HG03571 (cell line): ENCODE results near the gene CAMTA1.

Experiments
- ATAC-seq: cut with Tn5 transposase; IDR thresholded peaks from one replicate; pipeline ENCODE4 v1.9.1; 2021; ENCODE audit not compliant: unreplicated experiment

CAMTA1 gene

DNA sequence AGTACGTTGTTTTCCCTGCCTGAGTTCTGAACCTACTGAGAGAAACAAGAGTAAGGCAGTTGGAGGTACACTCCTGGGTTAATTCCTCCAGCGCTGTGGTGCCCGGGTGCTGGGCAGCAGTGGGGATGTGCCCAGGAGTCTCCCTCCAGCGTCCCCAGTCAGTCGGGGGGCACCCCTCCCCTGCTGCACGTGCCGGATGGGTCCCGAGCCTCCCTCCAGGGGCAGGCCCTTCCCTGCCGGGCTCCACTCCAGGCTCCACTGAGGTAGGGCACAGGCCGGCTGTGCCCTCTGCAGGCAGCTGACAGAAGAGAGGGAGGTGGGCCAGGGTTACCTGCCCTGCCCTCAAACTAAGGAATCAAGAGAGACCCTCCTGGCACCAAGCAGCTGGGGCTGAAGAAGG is 747.8 kb downstream of the CAMTA1 start:
- no peak for ATAC-seq

DNA sequence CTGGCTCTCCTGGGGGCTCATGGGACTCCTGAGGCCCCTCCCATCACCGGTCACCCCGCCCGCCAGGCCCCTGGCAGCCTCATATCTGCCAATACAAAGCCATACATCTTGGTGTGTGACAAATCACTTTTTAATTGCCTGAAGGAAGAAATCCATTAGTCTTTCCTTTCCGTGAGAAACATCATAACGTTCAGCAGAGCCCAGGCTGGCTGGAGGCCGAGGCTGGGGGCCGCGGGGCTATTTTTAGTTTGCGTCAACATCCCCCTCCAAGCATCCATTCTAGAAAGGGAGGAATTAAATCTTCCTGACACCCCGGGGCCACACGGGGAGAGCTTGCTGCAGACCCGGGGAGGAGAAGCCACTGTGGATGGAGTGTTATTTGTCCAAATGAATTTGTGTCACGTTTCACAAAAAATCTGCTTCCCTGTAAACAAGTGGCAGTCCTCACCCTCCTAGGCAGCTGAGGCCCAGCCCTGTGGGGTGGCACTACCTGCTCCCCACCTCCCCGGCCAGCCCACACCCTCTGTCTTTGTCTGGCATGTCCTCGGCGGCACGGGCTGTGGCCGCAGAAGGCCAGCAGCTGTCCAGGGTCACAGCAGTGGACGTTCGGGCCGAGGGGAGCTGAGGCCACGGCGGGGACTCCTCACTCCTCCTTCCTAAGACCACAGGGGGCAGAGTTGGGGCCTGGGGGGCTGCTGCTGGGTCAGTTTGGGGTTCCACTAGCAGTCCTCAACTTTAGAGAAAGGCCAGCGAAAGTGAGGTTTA is 749.0 kb downstream of the CAMTA1 start:
- ATAC-seq: no peak

GRCh38 chr1:7535016-7535415 is 749.8 kb downstream of the CAMTA1 start:
- no peak for ATAC-seq

DNA sequence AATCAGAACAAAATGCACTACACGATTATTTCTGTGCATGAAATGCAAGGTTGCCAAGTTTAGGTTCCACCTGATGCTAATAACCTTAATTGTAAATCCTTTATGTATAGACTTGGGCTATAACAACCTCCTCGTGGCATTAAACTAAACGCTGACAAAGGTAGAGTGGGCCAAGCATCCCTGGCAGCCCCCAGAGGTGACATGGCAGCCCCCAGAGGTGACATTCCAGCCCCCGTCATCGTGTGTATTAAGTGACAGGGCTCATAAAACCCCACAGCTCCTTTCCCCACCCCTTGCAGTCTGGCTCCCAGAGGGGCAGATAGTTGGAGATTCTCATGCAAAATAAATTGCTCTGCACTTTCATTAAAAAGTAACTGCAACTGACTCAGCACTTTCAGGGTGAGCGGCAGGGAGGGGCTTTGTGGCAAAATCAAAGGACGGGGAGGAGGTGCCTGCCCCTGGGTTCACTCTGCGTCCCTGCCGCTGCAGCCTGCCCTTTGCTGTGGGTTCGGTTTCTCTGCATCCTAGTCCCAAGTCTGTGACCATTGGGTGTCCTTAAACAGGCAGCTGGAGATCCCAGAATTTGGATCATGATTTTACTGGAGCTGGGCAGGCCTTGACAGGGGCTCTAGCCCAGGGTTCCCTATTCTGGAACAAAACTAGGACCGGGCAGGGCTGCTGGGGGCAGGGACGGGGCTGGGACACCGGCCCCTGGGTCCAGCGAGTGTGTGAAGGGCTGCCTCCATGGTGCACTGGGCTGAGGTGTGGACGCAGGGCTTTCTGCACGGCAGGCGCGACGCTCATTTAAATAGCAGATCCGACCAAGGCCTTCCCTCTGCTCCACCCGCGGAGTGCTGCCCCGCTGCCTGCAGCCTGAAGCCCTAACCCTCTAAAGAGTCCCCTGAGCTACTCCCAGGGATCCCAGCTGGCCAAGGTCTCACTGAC is 751.0 kb downstream of the CAMTA1 start:
- ATAC-seq: no peak

DNA sequence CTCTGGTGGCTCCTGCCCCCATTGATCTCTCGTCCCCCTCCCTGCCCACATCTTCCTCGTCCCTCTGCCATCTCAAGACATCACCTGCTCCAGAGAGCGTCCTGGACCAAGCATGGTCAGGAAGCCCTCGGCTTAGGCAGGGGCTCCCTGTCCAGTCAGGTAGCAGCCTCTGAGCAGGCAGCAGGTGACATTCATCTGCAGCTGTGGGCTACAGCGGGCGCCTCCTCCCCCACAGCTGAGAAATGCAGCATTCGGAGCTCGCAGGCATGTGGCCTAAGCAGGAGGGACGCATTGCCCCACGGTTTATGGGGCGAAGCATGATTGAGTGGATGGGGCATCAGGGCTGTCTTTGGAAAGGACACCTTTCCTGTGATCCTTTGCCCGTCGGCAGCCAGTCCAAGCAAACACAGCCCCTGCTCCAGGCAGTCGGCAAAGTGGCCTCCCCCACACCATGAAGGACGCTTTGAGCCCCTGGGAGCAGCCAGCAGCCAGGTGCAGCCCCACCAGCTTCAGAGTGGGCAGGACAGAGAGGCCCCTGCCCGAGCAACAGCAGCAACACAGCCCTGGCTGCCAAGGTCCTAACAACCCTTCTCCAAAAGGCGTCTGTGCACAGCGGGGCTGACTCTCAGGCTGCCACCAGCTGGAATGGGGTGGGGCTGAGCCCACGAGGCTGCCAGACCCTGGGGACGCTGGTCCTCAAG is 751.8 kb downstream of the CAMTA1 start:
- ATAC-seq: no peak

DNA sequence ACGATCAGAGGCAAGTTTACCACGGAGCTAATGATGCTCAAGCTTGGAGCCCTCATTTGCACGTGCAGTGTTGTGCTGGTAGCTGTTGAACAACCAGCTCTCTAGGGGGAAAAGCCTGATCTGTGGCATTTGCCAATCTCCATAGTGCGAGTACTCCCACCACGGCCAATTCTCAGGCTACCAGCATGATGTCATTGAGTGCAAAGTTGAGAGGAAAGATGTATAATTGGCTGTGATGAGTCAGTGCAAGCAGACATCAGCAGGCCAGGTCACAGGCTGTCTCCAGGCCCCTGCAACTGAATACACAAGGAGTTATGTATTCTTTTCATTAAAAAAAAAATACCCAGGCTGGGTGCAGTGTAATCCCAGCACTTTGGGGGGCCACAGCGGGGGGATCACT is 752.8 kb downstream of the CAMTA1 start:
- ATAC-seq: no peak

DNA sequence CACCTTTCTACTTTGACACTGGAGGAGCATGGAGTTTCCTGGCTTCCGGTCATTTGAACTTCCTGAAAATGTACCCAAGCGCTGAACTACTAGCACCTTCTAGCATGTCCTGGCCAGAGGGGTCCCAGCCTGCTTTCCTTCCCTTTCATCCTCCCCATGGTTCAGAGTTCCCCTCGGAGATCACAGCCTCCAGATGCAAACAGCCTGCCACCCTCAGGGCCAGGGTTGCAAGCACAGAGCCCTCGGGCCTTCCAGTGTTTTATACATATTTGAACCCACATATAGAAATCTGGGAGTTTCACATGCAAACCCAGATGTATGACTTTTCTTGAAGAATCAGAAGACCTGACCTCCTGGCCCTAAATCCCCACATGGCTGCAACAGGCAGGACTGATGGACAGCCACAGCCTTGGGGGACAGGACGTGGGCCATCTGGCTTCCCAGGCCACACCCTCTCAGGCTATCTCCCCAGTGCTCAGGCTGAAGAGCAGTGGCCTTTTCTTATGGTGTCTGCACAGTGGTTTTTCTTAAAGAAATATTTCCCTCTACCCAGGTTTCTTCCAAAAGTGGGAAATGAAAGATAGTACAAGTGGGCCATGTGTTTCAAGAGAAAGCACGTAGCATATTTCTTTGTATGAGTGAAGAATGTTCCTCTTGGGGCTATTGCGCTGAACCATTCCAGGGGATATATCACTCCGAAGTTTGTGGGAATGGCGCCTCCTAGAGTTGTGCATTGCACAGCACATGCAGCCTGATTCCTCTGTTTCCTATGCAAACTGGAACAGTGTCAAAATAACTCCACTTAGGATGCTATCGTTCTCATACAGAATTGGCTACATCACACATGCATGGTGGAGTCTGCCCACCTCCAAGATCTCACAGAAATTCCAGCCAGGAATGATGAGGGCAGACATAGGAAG is 753.9 kb downstream of the CAMTA1 start:
- no peak for ATAC-seq

- no peak for ATAC-seq
Measured at GRCh38 chr1:7539769-7540175, 754.5 kb downstream of the CAMTA1 start.

DNA sequence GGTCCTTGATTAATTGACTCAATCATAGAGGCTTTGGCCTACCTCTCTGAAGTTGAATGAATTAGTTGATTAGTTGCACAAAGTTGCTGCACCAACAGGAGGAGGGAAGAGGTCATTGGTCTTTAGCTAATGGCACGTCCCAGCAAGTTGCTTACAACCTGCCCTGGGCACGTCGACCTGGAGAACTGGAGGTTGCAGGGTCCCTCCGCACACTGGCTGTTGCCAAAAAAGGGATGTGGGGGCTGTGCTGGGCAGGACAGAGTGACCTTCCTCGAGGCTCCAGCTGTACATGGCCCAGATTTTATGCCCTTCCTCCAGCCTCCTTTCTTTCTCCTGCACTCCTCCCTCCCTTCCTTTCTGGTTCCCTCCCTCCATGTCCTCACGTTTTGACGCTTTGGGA is 755.6 kb downstream of the CAMTA1 start:
- ATAC-seq: no peak

GRCh38 chr1:7541629-7542028 is 756.4 kb downstream of the CAMTA1 start:
- ATAC-seq: no peak

GRCh38 chr1:7543718-7544090 is 758.5 kb downstream of the CAMTA1 start:
- no peak for ATAC-seq

DNA sequence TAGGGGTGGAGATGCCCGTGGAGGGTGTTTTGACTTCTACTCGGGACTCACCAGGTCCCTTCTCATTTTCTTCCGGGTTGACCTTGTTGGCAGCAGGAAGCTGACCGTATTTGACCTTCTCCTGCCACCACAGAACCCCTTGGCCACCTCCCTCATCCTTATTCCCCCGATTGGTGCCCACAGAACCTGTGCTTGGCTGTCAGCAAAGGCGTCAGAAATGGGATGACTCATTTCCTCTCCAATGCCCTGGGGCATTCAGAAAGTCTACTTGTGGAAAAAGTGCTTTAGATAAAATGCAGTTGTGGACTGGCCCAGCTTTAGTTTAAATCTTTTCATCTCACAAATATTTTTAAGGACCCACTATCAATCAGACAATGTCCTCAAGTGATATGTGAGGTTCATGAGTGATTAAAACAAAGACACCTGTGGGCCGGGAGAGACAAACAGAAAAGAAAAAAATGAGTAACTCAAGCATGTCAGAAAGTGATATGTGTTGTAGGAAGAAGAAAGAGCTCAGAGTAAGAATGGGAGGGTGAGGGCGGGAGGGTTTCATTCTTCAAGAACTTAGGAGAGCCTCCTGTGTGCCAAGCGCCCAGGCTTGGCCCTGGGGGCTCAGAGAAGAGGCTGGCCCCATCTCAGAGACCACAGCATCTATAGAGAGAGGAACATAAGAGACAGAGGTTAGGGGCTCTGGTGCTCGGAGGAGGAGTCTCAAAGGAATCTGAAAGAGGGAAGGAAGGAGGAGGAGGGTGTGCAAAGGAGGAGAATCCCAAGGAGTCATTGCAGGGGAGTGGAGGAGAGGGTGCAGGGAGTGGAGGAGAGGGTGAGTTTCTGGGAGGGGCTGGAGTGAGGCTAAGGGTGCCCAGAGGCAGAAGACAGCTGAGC is 764.3 kb downstream of the CAMTA1 start:
- ATAC-seq: no peak

DNA sequence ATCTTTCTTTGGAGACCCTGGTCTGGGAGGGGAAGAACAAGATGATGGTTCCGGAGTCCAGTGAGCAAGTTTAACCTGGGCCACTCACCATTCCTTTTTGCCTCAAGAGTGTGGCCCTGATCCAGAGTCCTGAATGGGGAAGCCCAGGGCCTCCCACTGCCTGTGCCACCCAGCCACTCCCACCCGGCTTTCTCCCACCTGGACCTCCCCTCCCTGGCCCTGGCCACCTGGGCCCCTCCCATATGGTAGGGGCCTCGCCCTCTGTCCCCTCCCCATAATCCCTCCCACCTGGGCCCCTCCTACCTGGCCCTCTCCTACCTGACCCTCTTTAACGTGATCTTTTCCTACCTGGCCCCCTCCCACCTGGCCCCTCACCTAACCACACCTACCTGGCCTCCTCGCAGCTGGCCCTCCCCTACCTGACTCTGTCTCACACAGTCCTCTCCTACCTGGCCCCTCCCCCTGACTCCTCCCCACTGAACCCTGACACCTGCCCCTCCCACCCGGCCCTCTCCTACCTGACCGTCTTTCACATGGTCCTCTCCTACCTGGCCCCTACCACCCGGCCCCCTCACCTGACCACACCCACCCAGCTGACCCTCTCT is 765.1 kb downstream of the CAMTA1 start:
- ATAC-seq: no peak

DNA sequence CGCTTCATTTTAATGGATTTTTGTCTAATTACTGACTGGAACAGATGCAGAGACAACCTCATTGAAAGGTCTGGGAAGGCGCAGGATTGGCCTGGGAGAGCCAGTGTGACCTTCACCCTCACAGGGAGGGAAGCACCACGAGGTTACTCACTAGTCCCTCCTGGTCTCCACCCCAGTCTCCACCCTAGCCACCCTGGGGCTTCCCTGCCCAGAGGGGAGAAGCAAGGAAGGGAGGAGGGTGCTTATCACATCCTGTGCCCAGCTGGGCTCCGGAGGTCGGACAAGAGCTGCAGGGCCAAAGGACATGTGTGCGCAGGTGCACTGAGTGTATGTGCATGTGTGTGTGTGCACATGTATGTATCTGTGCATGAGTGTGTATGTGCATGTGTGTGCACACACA is 765.7 kb downstream of the CAMTA1 start:
- ATAC-seq: no peak

DNA sequence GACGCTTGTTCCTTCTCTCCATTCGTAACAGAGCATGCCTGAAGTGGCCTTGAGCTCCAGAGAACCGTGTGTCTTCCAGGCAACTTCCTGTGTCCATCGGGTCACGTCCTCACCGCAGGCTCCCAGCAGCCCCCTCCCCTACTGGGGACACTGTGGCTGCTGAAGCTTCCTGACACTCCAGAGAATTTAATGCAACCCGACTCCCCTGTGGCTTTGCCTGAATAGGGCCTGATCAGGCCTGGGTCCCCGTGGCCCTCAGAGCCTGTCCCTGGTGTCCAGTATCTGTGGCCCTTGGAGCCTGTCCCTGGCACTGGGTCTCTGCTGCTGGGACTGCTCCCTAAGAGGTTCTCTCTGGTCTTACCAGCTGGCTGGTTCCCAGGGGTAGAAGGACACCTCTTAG is 766.2 kb downstream of the CAMTA1 start:
- no peak for ATAC-seq

DNA sequence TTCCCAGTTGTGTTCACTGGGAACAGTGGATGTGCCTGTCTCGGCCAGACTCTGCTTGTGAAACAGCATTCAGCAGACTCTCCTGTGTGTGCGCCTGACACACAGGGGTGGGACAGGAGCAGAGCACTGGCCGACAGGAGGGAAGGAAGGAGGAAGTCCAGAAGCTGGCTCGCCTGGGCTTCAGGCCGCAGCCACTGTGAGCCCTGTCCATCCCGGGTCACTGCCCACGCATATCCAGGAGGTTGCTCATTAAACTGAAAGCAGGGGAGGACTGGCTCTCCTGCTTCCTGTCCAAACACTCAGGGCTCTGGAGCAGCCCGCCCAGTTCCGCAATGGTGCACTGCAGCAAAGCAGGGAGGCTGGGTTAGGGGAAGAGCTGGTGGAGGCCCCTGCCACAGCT is 767.1 kb downstream of the CAMTA1 start:
- ATAC-seq: no peak

DNA sequence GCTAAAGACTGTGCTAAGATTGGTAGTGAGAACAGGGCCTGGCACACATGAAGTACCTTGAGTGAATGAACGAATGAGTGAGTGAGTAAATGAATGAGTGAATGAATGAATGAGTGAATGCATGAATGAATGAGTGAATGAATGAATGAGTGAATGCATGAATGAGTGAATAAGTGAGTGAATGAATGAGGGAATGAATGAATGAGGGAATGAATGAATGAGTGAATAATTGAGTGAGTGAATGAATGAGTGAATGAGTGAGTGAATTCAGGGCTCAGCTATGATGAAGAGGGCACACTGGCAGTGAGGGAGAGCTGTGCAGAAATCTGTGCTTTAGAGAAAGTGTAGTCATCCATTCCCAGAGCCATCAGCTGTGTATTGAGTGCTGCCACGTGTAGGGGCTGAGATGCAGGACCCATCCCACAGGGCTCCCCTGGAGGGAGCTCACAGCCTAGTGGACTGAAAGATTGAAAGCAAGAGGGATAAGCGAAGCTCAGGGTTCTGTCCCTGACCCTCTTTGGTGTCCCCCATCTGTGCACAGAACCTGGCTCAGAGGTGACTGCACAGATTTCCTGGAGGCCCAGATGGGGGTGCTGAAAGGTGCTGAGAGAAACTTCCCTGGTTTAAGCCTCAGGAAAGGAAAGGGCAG is 767.9 kb downstream of the CAMTA1 start:
- no peak for ATAC-seq

DNA sequence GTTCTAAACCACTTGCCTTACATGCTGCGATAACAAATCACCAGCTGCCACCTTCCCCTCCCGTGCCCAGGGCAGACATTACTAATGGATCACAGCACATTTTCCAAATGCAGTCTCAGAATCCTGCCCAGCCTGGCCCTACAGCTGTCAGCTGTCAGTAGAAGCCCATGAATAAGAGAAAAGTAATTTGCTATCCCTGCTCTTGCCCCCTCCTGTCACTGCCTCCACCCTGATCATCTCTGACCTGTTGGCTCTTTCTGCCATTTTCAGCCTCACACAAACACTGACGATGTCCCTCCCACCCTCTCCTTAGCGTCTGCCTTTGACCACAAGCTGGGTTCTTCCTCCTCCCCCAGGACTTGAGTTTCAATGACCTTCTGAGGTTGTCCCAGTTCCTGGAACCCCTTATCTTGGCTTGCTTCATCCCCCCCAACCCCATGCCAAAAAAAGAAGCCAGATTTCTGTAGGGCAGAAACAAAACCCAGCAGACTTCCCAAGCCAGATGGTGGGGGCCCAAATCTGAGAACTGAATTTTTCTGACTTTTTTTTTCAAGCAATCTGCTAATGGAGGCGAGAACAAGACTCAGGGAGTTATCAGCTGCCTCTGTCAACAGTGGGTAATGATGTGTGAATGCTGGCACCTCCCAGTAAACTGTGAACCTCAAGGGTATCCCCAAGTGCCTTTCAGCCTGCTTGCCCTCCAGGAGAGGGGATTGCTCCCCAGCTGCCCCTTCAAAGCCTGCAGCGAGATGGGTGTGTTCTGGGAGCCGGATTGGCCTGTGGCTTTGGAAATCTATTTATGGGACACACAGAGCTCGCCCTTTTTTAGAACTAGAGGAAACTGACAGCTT is 769.4 kb downstream of the CAMTA1 start:
- no peak for ATAC-seq
